Measurements from ENCODE around the gene CCNG2. TPM values are rescaled to one million over a fixed set of nuclear protein-coding genes. Genes with fewer than 3 reads are reported as not detected.

Gene CCNG2
- total RNA-seq, 4 donors from 2014 or later: 24.0 to 91.8 (median 45.8) TPM

DNA sequence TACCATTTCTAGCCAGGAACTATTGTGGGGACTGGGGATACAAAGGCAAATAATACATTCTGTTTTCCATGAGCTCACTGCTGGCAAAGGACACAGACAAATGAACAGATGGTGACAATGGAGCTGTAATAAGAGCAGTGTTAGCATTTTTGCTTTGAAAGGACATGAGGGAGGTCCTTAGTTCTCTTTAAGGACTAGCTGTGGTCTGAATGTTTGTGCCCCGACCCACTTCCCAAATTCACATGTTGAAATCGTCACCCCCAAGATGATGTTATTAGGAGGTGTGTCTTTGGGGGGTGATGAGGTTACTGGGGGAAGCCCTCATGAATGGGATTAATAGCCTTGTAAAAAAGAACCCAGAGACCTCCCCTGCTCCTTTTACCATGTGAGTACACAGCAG lies 30.3 kb downstream of the CCNG2 start:
- no peak overlapping the region for H3K4me3 ChIP-seq
- no peak overlapping the region for H3K27ac ChIP-seq
- 66% methylated on average over 2 of the region's 2 CpGs for WGBS
- no peaks in the 10 kb centered on the region for H3K4me1 ChIP-seq
- TF ChIP-seq POLR2AphosphoS5 (IDR thresholded peaks at IDR 0.05): no peak
- TF ChIP-seq POLR2A (IDR thresholded peaks at IDR 0.05): no peak
- TF ChIP-seq, protein P1, sequence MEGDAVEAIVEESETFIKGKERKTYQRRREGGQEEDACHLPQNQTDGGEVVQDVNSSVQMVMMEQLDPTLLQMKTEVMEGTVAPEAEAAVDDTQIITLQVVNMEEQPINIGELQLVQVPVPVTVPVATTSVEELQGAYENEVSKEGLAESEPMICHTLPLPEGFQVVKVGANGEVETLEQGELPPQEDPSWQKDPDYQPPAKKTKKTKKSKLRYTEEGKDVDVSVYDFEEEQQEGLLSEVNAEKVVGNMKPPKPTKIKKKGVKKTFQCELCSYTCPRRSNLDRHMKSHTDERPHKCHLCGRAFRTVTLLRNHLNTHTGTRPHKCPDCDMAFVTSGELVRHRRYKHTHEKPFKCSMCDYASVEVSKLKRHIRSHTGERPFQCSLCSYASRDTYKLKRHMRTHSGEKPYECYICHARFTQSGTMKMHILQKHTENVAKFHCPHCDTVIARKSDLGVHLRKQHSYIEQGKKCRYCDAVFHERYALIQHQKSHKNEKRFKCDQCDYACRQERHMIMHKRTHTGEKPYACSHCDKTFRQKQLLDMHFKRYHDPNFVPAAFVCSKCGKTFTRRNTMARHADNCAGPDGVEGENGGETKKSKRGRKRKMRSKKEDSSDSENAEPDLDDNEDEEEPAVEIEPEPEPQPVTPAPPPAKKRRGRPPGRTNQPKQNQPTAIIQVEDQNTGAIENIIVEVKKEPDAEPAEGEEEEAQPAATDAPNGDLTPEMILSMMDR (IDR thresholded peaks at IDR 0.05): no peak
- TF ChIP-seq EP300 (IDR thresholded peaks at IDR 0.05): no peak
- DNase-seq (ENCODE audit: low spot score in 2 of 2): no peak
- no peaks in the 10 kb centered on the region for H3K27me3 ChIP-seq
- no peaks in the 10 kb centered on the region for H3K9me3 ChIP-seq
- H3K36me3 ChIP-seq: no peaks in the 10 kb centered on the region

GRCh38 chr4:77188498-77189220 lies 31.7 kb downstream of the CCNG2 start:
- H3K4me3 ChIP-seq: no peak overlapping the region
- 82% methylated on average over 9 of the region's 9 CpGs for WGBS
- no peaks in the 10 kb centered on the region for H3K27me3 ChIP-seq
- DNase-seq (ENCODE audit: low spot score in 2 of 2): no peak
- no peaks in the 10 kb centered on the region for H3K4me1 ChIP-seq
- no peaks in the 10 kb centered on the region for H3K9me3 ChIP-seq
- TF ChIP-seq EP300 (IDR thresholded peaks at IDR 0.05): no peak
- TF ChIP-seq POLR2A (IDR thresholded peaks at IDR 0.05): no peak
- no peak for TF ChIP-seq POLR2AphosphoS5 (IDR thresholded peaks at IDR 0.05)
- TF ChIP-seq, protein P1 (IDR thresholded peaks at IDR 0.05): no peak
- H3K27ac ChIP-seq: no peak overlapping the region
- no peaks in the 10 kb centered on the region for H3K36me3 ChIP-seq

- Histone ChIP-seq H3K4me3 (no peak overlapping the region), H3K36me3 (no peaks in the 10 kb centered on the region), H3K27me3 (no peaks in the 10 kb centered on the region), H3K27ac (no peak overlapping the region), H3K9me3 (no peaks in the 10 kb centered on the region), H3K4me1 (no peaks in the 10 kb centered on the region)
- TF ChIP-seq POLR2AphosphoS5 (IDR thresholded peaks at IDR 0.05): no peak
- TF ChIP-seq, protein P1 (IDR thresholded peaks at IDR 0.05): no peak
- TF ChIP-seq EP300 (IDR thresholded peaks at IDR 0.05): no peak
- no peak for TF ChIP-seq POLR2A (IDR thresholded peaks at IDR 0.05)
- no peak for DNase-seq (ENCODE audit: low spot score in 2 of 2)
- 53% methylated on average over 1 of the region's 1 CpG for WGBS
These were observed 32.4 kb downstream of the CCNG2 start for GRCh38 chr4:77189412-77189811.

GRCh38 chr4:77190053-77190452 lies 33.0 kb downstream of the CCNG2 start:
- WGBS: 81% methylated on average over 1 of the region's 1 CpG
- H3K4me1 ChIP-seq: no peaks in the 10 kb centered on the region
- H3K27me3 ChIP-seq: no peaks in the 10 kb centered on the region
- H3K9me3 ChIP-seq: no peaks in the 10 kb centered on the region
- no peaks in the 10 kb centered on the region for H3K36me3 ChIP-seq
- H3K4me3 ChIP-seq: no peak overlapping the region
- H3K27ac ChIP-seq: no peak overlapping the region
- TF ChIP-seq EP300 (IDR thresholded peaks at IDR 0.05) (no peak), POLR2A (IDR thresholded peaks at IDR 0.05) (no peak), POLR2AphosphoS5 (IDR thresholded peaks at IDR 0.05) (no peak)
- TF ChIP-seq, protein P1 (IDR thresholded peaks at IDR 0.05): no peak
- no peak for DNase-seq (ENCODE audit: low spot score in 2 of 2)

DNA sequence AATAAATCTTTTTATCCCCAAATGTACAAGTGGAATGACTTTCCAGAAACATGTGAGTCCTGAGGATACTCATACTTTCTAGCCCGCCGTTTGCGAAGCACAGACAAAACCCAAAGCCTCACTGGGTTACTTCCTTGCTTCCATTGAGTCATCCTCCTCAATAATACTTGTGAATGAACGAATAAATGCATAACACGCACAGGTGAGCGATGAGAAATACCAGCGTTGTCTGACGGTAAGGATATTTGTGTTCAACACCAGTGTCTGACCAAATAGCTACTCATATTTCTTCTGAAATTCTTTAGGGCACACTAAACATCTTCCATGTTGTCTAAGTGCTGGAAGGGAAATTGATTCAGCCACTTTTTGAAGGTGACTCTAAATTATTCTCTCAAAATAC lies 36.0 kb downstream of the CCNG2 start:
- DNase-seq (ENCODE audit: low spot score in 2 of 2): no peak
- no peak overlapping the region for H3K27ac ChIP-seq
- H3K4me3 ChIP-seq: no peak overlapping the region
- H3K36me3 ChIP-seq: no peaks in the 10 kb centered on the region
- WGBS: 81% methylated on average over 8 of the region's 8 CpGs
- no peak for TF ChIP-seq POLR2AphosphoS5 (IDR thresholded peaks at IDR 0.05)
- no peak for TF ChIP-seq POLR2A (IDR thresholded peaks at IDR 0.05)
- TF ChIP-seq EP300 (IDR thresholded peaks at IDR 0.05): no peak
- TF ChIP-seq, protein P1 (IDR thresholded peaks at IDR 0.05): no peak
- no peaks in the 10 kb centered on the region for H3K4me1 ChIP-seq
- no peaks in the 10 kb centered on the region for H3K27me3 ChIP-seq
- H3K9me3 ChIP-seq: no peaks in the 10 kb centered on the region
